Right cardiac atrium (tissue), 5 donors: Measurements from ENCODE around the gene PLEKHO1. TPM values are rescaled to one million over a fixed set of nuclear protein-coding genes. Genes with fewer than 3 reads are reported as not detected.

Experiments used
- ATAC-seq, 2 donors: fragments of 200-7000 bp; cut with Tn5 transposase; one replicate each; pipeline versions ENCODE4 v1.8.0 to v1.9.1; 2020; ENCODE audit warnings: moderate library complexity in 2 of 2, mild to moderate bottlenecking in 1 of 2
- DNase-seq, 3 donors: peaks; one replicate each; pipeline ENCODE4 v3.0.0-alpha.2; 2020
- H3K27ac ChIP-seq: one replicate; pipeline ENCODE4 v1.5.1; 2013; ENCODE audit warnings: mild to moderate bottlenecking, low read length, control low read depth, moderate library complexity
- H3K27me3 ChIP-seq: one replicate; pipeline ENCODE4 v1.6.1; 2013; ENCODE audit not compliant: control insufficient read depth, insufficient read depth
- H3K4me1 ChIP-seq: one replicate; pipeline ENCODE4 v1.6.1; 2013; ENCODE audit warnings: low read length; ENCODE audit not compliant: control insufficient read depth, insufficient read depth
- H3K4me3 ChIP-seq: one replicate; pipeline ENCODE4 v1.5.1; 2013; ENCODE audit warnings: low read length, control low read depth
- H3K9me3 ChIP-seq: one replicate; pipeline ENCODE4 v1.6.1; 2013; ENCODE audit warnings: low read length; ENCODE audit not compliant: control insufficient read depth
- WGBS: extraction: QIAGEN DNeasy Blood & Tissue Kit; methylation state at CpG from one replicate; pipeline ENCODE4 v1.1.7; 2013; 5-methylcytosine and 5-hydroxymethylcytosine counted together
- intact Hi-C, 4 donors: fragments of 100-400 bp; cut with DNase I; formaldehyde crosslinking; loops; one replicate each; pipeline versions ENCODE4 v1.11.0 to v1.14.0; 2022 to 2023
- polyA plus RNA-seq: library from polyadenylated mRNA; stranded (reverse); fragments of 200-250 nt; gene quantifications from one replicate; pipeline ENCODE4 v1.2.3, GENCODE V29; 2013
- total RNA-seq, 4 donors: library from RNA; stranded (reverse); fragmentation: NEBNext Ultra II Directional; extraction: Animal tissue kit (Norgen Biotek cat#: 25700); gene quantifications; one replicate each; pipeline ENCODE4 v1.2.1, GENCODE V29; 2021
- donor health status: healthy with polysubstance abuse.
- donor health status: DM: no; HTN: yes; CAD: no.
- donor health status: DM: no; HTN: no; CAD: no.
- donor health status: DM: no; HTN: yes; CAD: no; lungs with severe emphysema.
- donor health status: DM: yes; HTN: yes; CAD: no.

Gene PLEKHO1
- total and polyA plus RNA-seq, 5 donors = 28.9 to 73.2 (median 36.2) TPM

- Histone ChIP-seq H3K9me3 (no peaks in the 10 kb centered on the region), H3K4me3 (peak overlapping the region; percentile 97), H3K27ac (peak overlapping the region; percentile 73), H3K27me3 (no peaks in the 10 kb centered on the region), H3K4me1 (peaks cover 12% of the 10 kb centered on the region)
- intact Hi-C loops = loop anchor here in 1 of 4 donors (10.0 kb wide), 1 partner anchor 56 kb away; no protein-coding TSS in a partner anchor
- WGBS = under 1% methylated on average over 114 of the region's 114 CpGs
- DNase-seq (peak; percentile 39 to 75 (median 72)), ATAC-seq (peak in 1 of 2 donors; percentile 7)
Observed at GRCh38 chr1:150150133-150151021, 661 bp downstream of the PLEKHO1 start.

- intact Hi-C loops = loop anchor here in 1 of 4 donors (10.0 kb wide), 1 partner anchor 57 kb away; no protein-coding TSS in a partner anchor
- Histone ChIP-seq H3K27me3 (no peaks in the 10 kb centered on the region), H3K27ac (peak overlapping the region; percentile 73), H3K4me3 (peak overlapping the region; percentile 97), H3K9me3 (no peaks in the 10 kb centered on the region), H3K4me1 (peaks cover 12% of the 10 kb centered on the region)
- 18% methylated on average over 15 of the region's 15 CpGs for WGBS
- ATAC-seq (peak in 1 of 2 donors; percentile 13), DNase-seq (peak in 1 of 3 donors; percentile 59)
Observed at GRCh38 chr1:150151291-150152181, 1.8 kb downstream of the PLEKHO1 start.

- peak overlapping the region; percentile 97 for H3K4me3 ChIP-seq
- no peak for ATAC-seq
- peak overlapping the region; percentile 46 for H3K27ac ChIP-seq
- peaks cover 12% of the 10 kb centered on the region for H3K4me1 ChIP-seq
- no peaks in the 10 kb centered on the region for H3K9me3 ChIP-seq
- no peak for DNase-seq
- intact Hi-C loops = loop anchor here in 1 of 4 donors (10.0 kb wide), 1 partner anchor 57 kb away; no protein-coding TSS in a partner anchor
- WGBS = 61% methylated on average over 2 of the region's 2 CpGs
- no peaks in the 10 kb centered on the region for H3K27me3 ChIP-seq
Observed at GRCh38 chr1:150152182-150152536, 2.4 kb downstream of the PLEKHO1 start.

- H3K4me1 ChIP-seq = peaks cover 12% of the 10 kb centered on the region
- intact Hi-C loops = loop anchor here in 1 of 4 donors (10.0 kb wide), 1 partner anchor 58 kb away; no protein-coding TSS in a partner anchor
- ATAC-seq (peak; percentile 24 to 66), DNase-seq (no peak)
- no peaks in the 10 kb centered on the region for H3K9me3 ChIP-seq
- no peaks in the 10 kb centered on the region for H3K27me3 ChIP-seq
- 66% methylated on average over 8 of the region's 8 CpGs for WGBS
- peak overlapping the region; percentile 28 for H3K27ac ChIP-seq
- H3K4me3 ChIP-seq = no peak overlapping the region
Observed at GRCh38 chr1:150152772-150153456, 3.2 kb downstream of the PLEKHO1 start.

DNA sequence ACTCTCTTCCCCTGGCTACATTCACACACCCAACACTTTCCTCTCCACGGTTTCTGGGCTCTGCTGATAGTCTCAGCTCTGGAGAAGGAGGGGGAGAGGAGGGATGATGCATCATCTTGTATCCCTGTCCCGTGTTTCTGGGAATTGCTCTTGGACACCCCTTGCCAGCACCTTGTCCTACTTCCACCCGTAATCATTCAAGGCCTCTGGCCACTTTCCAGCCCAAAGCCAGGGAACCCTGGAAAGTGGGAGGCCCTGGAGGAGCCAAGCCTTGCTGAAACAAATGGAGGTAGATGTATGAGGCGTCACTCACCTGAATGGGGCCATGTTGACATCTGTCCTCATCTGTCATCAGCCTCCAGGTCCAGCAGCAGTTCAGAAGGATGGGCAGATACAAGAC is 4.4 kb downstream of the PLEKHO1 start:
- Histone ChIP-seq H3K4me3 (no peak overlapping the region), H3K9me3 (no peaks in the 10 kb centered on the region), H3K4me1 (peaks cover 12% of the 10 kb centered on the region), H3K27ac (peak overlapping the region; percentile 14), H3K27me3 (no peaks in the 10 kb centered on the region)
- 39% methylated on average over 4 of the region's 4 CpGs for WGBS
- intact Hi-C loops = loop anchor here in 1 of 4 donors (10.0 kb wide), 1 partner anchor 59 kb away; no protein-coding TSS in a partner anchor
- DNase-seq (no peak), ATAC-seq (peak in 1 of 2 donors; percentile 47)

GRCh38 chr1:150155413-150156071 is 5.8 kb downstream of the PLEKHO1 start:
- ATAC-seq (no peak), DNase-seq (no peak)
- Histone ChIP-seq H3K4me1 (peaks cover 12% of the 10 kb centered on the region), H3K27ac (no peak overlapping the region), H3K4me3 (no peak overlapping the region), H3K27me3 (no peaks in the 10 kb centered on the region), H3K9me3 (no peaks in the 10 kb centered on the region)
- 90% methylated on average over 13 of the region's 13 CpGs for WGBS
- intact Hi-C loops = loop anchor here in 1 of 4 donors (10.0 kb wide), 1 partner anchor 61 kb away; no protein-coding TSS in a partner anchor

DNA sequence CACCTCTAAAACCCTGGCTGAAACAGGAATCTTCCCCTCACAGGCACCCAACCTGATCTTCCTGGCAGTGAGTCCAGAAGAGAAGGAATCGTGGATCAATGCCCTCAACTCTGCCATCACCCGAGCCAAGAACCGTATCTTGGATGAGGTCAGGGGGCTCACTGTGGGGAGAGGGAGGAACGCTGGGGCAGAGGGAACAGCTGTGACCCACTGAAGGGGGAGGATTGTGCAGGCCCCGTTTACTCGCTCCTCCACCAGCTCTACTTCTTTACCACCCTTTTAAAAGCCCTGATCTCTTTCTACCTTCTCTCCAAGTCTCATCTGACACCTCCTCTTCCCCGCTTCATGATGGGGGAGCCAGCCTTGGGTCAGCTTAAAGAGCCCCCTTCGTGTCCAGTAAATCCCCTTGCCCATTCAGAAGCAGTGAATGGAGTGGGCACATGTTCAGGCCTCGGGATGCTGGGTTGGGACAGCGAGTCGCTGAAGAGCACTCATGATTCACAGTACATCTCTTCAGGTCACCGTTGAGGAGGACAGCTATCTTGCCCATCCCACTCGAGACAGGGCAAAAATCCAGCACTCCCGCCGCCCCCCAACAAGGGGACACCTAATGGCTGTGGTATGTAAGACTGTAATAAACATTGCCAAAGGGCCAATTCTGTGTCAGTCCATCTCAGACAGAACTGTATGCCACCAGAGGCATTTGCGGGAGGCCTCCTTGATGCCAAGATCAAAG is 7.3 kb downstream of the PLEKHO1 start:
- H3K27me3 ChIP-seq = no peaks in the 10 kb centered on the region
- intact Hi-C loops = loop anchor here in 1 of 4 donors (10.0 kb wide), 1 partner anchor 62 kb away; no protein-coding TSS in a partner anchor
- no peak overlapping the region for H3K27ac ChIP-seq
- no peaks in the 10 kb centered on the region for H3K9me3 ChIP-seq
- no peak for ATAC-seq
- no peak for DNase-seq
- WGBS = 77% methylated on average over 16 of the region's 16 CpGs
- peaks cover 8% of the 10 kb centered on the region for H3K4me1 ChIP-seq
- no peak overlapping the region for H3K4me3 ChIP-seq

- H3K4me3 ChIP-seq = no peak overlapping the region
- no peak overlapping the region for H3K27ac ChIP-seq
- H3K9me3 ChIP-seq = no peaks in the 10 kb centered on the region
- DNase-seq (peak in 1 of 3 donors; percentile 68), ATAC-seq (no peak)
- peaks cover 16% of the 10 kb centered on the region for H3K4me1 ChIP-seq
- H3K27me3 ChIP-seq = no peaks in the 10 kb centered on the region
- WGBS = 53% methylated on average over 8 of the region's 8 CpGs
- intact Hi-C loops = loop anchor here in 1 of 4 donors (10.0 kb wide), 1 partner anchor 65 kb away; no protein-coding TSS in a partner anchor
Observed at GRCh38 chr1:150159550-150159949, 9.8 kb downstream of the PLEKHO1 start.

GRCh38 chr1:150160964-150161621 is 11.4 kb downstream of the PLEKHO1 start:
- Histone ChIP-seq H3K27me3 (no peaks in the 10 kb centered on the region), H3K4me3 (no peak overlapping the region), H3K4me1 (peaks cover 16% of the 10 kb centered on the region), H3K27ac (peak overlapping the region; percentile 24), H3K9me3 (no peaks in the 10 kb centered on the region)
- WGBS = 71% methylated on average over 7 of the region's 7 CpGs
- intact Hi-C loops = loop anchor here in 3 of 4 donors (5.0 to 10.0 kb wide), 3 partner anchors 86 to 199 kb away; no protein-coding TSS in a partner anchor
- DNase-seq = no peak
- ATAC-seq = no peak
